GM10266 (cell line): ENCODE measurements around the gene FIP1L1.

Experiments
- DNase-seq: peaks from one replicate; pipeline ENCODE4 v3.0.0; 2012; ENCODE audit errors: extremely low spot score
- CTCF ChIP-seq: IDR thresholded peaks from 2 replicates; pipeline ENCODE4 v1.5.1; 2012; ENCODE audit warnings: mild to moderate bottlenecking, low read depth; ENCODE audit not compliant: control insufficient read depth, insufficient read depth; ENCODE audit errors: missing control alignments

The FIP1L1 gene

GRCh38 chr4:53355930-53356521 lies 21.4 kb upstream of the FIP1L1 start:
- no peak for TF ChIP-seq CTCF
- DNase-seq = no peak

- DNase-seq = no peak
- no peak for TF ChIP-seq CTCF
Observed at GRCh38 chr4:53361451-53361850, 16.0 kb upstream of the FIP1L1 start.

- no peak for TF ChIP-seq CTCF
- no peak for DNase-seq
Observed at GRCh38 chr4:53362093-53362492, 15.3 kb upstream of the FIP1L1 start.

GRCh38 chr4:53364624-53365023 lies 12.8 kb upstream of the FIP1L1 start:
- no peak for DNase-seq
- no peak for TF ChIP-seq CTCF

- DNase-seq = no peak
Observed at GRCh38 chr4:53365121-53365485, 12.3 kb upstream of the FIP1L1 start.

GRCh38 chr4:53365486-53366300 lies 11.7 kb upstream of the FIP1L1 start, which contains the start of gene SCFD2:
SCFD2 (minus strand) TSS chr4:53366061.
- DNase-seq = peak; percentile 95
- TF ChIP-seq CTCF = no peak

More at GRCh38 chr4:53365121-53365485, 12.3 kb upstream of the FIP1L1 start:
- TF ChIP-seq CTCF = no peak

GRCh38 chr4:53366301-53366716 lies 11.1 kb upstream of the FIP1L1 start:
- DNase-seq = no peak
- TF ChIP-seq CTCF = no peak
